Immature natural killer cell (primary cell): ENCODE results near the gene SHISAL1. TPM values are rescaled to one million over a fixed set of nuclear protein-coding genes. Genes with fewer than 3 reads are reported as not detected.

Experiments
- DNase-seq, 3 donors: peaks; one replicate each; pipeline ENCODE4 v3.0.0; 2022; ENCODE audit warnings: mixed read lengths in 1 of 3
- H3K27ac Mint-ChIP-seq, 6 donors: one replicate each; pipeline ENCODE4 v1.8.0; 2020; ENCODE audit warnings: mixed read lengths in 6 of 6, mild to moderate bottlenecking in 5 of 6, inconsistent platforms in 4 of 6, moderate library complexity in 3 of 6
- H3K27me3 Mint-ChIP-seq, 3 donors: one replicate each; pipeline ENCODE4 v1.8.0; 2020 to 2021; ENCODE audit warnings: low read depth in 3 of 3, mild to moderate bottlenecking in 3 of 3, mixed read lengths in 3 of 3, moderate library complexity in 3 of 3, inconsistent platforms in 1 of 3
- H3K36me3 Mint-ChIP-seq, 3 donors: one replicate each; pipeline ENCODE4 v1.8.0; 2020; ENCODE audit warnings: mixed read lengths in 3 of 3, inconsistent platforms in 2 of 3, mild to moderate bottlenecking in 2 of 3
- H3K4me1 Mint-ChIP-seq, 2 donors: one replicate each; pipeline ENCODE4 v1.8.0; 2020; ENCODE audit warnings: inconsistent platforms in 2 of 2, mild to moderate bottlenecking in 2 of 2, mixed read lengths in 2 of 2, moderate library complexity in 1 of 2
- H3K4me3 Mint-ChIP-seq, 5 donors: one replicate each; pipeline ENCODE4 v1.8.0; 2020; ENCODE audit warnings: mild to moderate bottlenecking in 5 of 5, mixed read lengths in 5 of 5, inconsistent platforms in 3 of 5, moderate library complexity in 3 of 5
- H3K9me3 Mint-ChIP-seq, 6 donors: one replicate each; pipeline ENCODE4 v1.8.0; 2020; ENCODE audit warnings: mild to moderate bottlenecking in 6 of 6, mixed read lengths in 6 of 6, inconsistent platforms in 4 of 6, moderate library complexity in 3 of 6
- polyA plus RNA-seq, 3 donors: library from polyadenylated mRNA; unstranded; fragments of 300-500 nt; fragmentation: Illumina TruSeq; gene quantifications; one replicate each; pipeline ENCODE4 v1.2.3, GENCODE V29; 2021

Gene SHISAL1
- polyA plus RNA-seq, 3 donors from 2014 or later: not detected

DNA sequence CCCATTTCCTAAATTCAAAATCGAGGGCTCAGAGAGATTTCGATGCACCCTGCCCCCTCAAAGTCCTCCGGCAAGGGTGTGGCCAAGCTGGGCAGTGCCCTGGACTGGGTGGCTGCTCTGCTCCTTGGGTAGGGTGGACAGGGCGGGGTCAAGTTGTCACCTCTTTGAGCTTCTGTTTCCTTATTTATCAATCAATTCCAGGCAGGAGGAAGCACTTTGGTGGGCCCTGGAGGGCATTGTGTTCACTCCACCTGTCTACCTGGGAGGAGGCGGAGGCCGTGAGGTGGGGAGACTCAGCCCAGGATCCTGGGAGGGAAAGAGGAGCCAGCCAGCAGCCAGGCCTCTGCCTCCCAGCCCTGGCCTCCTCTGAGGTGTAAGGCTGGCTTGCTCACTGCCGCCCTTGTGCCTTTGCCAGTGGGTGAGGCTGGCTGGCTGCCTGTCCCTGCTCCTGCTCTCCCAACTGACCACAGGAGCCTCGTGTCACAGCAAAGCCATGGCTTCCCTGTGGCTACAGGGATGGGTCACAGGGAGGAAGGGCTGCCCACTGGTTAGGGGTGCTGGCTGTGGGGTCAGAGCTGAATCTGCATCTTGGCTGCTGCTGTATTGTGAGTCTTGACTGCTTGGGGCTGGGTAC lies 25.5 kb upstream of the SHISAL1 start:
- peaks cover 2% of the 10 kb centered on the region in 3 donors for H3K27me3 Mint-ChIP-seq
- H3K4me3 Mint-ChIP-seq: no peak overlapping the region
- DNase-seq: no peak
- no peaks in the 10 kb centered on the region for H3K4me1 Mint-ChIP-seq
- H3K9me3 Mint-ChIP-seq: no peaks in the 10 kb centered on the region
- no peak overlapping the region for H3K27ac Mint-ChIP-seq
- no peaks in the 10 kb centered on the region for H3K36me3 Mint-ChIP-seq

GRCh38 chr22:44337678-44338004 lies 24.9 kb upstream of the SHISAL1 start:
- Mint-ChIP-seq H3K9me3 (no peaks in the 10 kb centered on the region), H3K4me1 (no peaks in the 10 kb centered on the region), H3K27ac (no peak overlapping the region), H3K36me3 (no peaks in the 10 kb centered on the region), H3K27me3 (peaks cover 2 to 6% (median 4%) of the 10 kb centered on the region in 3 donors), H3K4me3 (no peak overlapping the region)
- no peak for DNase-seq

GRCh38 chr22:44336962-44337677 lies 24.4 kb upstream of the SHISAL1 start:
- no peak for DNase-seq
- peaks cover 2% of the 10 kb centered on the region in 2 donors for H3K4me1 Mint-ChIP-seq
- H3K27ac Mint-ChIP-seq: no peak overlapping the region
- peaks cover under 1 to 7% (median 7%) of the 10 kb centered on the region in 3 donors for H3K27me3 Mint-ChIP-seq
- no peaks in the 10 kb centered on the region for H3K9me3 Mint-ChIP-seq
- H3K4me3 Mint-ChIP-seq: no peak overlapping the region
- H3K36me3 Mint-ChIP-seq: no peaks in the 10 kb centered on the region

GRCh38 chr22:44335903-44336803 lies 23.4 kb upstream of the SHISAL1 start:
- Mint-ChIP-seq H3K9me3 (no peaks in the 10 kb centered on the region), H3K27me3 (peaks cover 4 to 10% (median 10%) of the 10 kb centered on the region in 3 donors), H3K4me1 (peaks cover 5 to 6% of the 10 kb centered on the region in 2 donors), H3K27ac (no peak overlapping the region), H3K36me3 (no peaks in the 10 kb centered on the region), H3K4me3 (no peak overlapping the region)
- no peak for DNase-seq

DNA sequence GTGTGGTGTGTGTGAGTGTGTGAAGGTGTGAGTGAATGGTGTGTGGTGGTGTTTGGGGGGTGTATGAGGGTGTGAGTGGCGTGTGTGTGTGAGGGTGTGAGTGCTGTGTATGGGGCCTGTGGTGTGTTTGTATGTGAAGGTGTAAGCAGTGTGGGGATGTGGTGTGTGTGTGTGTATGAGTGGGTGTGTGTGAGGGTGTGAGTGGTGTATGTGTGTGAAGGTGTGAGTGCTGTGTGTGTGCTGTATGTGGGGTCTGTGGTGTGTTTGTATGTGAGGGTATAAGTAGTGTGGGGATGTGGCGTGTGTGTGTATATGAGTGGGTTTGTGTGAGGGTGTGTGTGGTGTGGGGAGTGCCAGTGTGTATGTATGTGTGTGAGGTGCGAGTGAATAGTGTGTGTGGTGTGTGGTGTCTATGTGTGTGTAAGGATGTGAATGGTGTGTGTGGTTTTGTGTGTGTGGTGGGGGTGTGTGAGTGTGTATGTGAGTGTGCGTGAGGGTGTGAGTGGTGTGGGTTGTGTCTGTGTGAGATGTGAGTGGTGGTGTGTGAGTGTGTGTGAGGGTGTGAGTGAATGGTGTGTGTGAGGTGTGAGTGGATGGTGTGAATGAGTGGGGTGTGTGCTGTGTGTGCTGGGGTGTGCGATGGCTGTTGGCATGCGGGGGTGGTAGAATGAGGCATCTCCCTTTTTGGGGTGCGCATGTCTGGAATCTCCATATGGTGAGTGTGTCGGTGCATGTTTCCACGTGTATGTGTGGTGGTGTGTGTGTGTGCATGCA lies 22.5 kb upstream of the SHISAL1 start:
- no peak overlapping the region for H3K4me3 Mint-ChIP-seq
- H3K27me3 Mint-ChIP-seq: peaks cover 4 to 12% (median 10%) of the 10 kb centered on the region in 3 donors
- no peak for DNase-seq
- H3K27ac Mint-ChIP-seq: no peak overlapping the region
- peaks cover 5 to 6% of the 10 kb centered on the region in 2 donors for H3K4me1 Mint-ChIP-seq
- H3K36me3 Mint-ChIP-seq: no peaks in the 10 kb centered on the region
- H3K9me3 Mint-ChIP-seq: no peaks in the 10 kb centered on the region

GRCh38 chr22:44333847-44334635 lies 21.3 kb upstream of the SHISAL1 start:
- peaks cover 4 to 18% (median 10%) of the 10 kb centered on the region in 3 donors for H3K27me3 Mint-ChIP-seq
- no peaks in the 10 kb centered on the region for H3K9me3 Mint-ChIP-seq
- no peak overlapping the region for H3K4me3 Mint-ChIP-seq
- no peaks in the 10 kb centered on the region for H3K36me3 Mint-ChIP-seq
- no peak for DNase-seq
- no peak overlapping the region for H3K27ac Mint-ChIP-seq
- peaks cover 11 to 13% of the 10 kb centered on the region in 2 donors for H3K4me1 Mint-ChIP-seq

GRCh38 chr22:44332946-44333345 lies 20.2 kb upstream of the SHISAL1 start:
- Mint-ChIP-seq H3K27ac (no peak overlapping the region), H3K4me3 (no peak overlapping the region), H3K27me3 (peaks cover 4 to 18% (median 15%) of the 10 kb centered on the region in 3 donors), H3K9me3 (no peaks in the 10 kb centered on the region), H3K36me3 (no peaks in the 10 kb centered on the region), H3K4me1 (peaks cover 11 to 13% of the 10 kb centered on the region in 2 donors)
- DNase-seq: no peak

- no peak overlapping the region for H3K27ac Mint-ChIP-seq
- peaks cover 11 to 13% of the 10 kb centered on the region in 2 donors for H3K4me1 Mint-ChIP-seq
- H3K4me3 Mint-ChIP-seq: peak overlapping the region; percentile 40 to 77 (median 47)
- H3K9me3 Mint-ChIP-seq: no peaks in the 10 kb centered on the region
- H3K36me3 Mint-ChIP-seq: no peaks in the 10 kb centered on the region
- peaks cover 4 to 20% (median 16%) of the 10 kb centered on the region in 3 donors for H3K27me3 Mint-ChIP-seq
- DNase-seq: peak in 1 of 3 donors; percentile 20
Observed at GRCh38 chr22:44331881-44332714, 19.3 kb upstream of the SHISAL1 start.

- H3K27ac Mint-ChIP-seq: no peak overlapping the region
- no peaks in the 10 kb centered on the region for H3K36me3 Mint-ChIP-seq
- H3K9me3 Mint-ChIP-seq: no peaks in the 10 kb centered on the region
- H3K27me3 Mint-ChIP-seq: peaks cover 4 to 24% (median 19%) of the 10 kb centered on the region in 3 donors
- DNase-seq: no peak
- H3K4me3 Mint-ChIP-seq: peak overlapping the region in 2 of 5 donors; percentile 7 to 12
- H3K4me1 Mint-ChIP-seq: peaks cover 14 to 20% of the 10 kb centered on the region in 2 donors
Observed at GRCh38 chr22:44330744-44331660, 18.3 kb upstream of the SHISAL1 start.

GRCh38 chr22:44330188-44330743 lies 17.5 kb upstream of the SHISAL1 start:
- Mint-ChIP-seq H3K9me3 (no peaks in the 10 kb centered on the region), H3K27ac (no peak overlapping the region), H3K36me3 (no peaks in the 10 kb centered on the region), H3K4me3 (peak overlapping the region in 1 of 5 donors; percentile 48), H3K4me1 (peaks cover 18 to 26% of the 10 kb centered on the region in 2 donors), H3K27me3 (peaks cover 8 to 24% (median 24%) of the 10 kb centered on the region in 3 donors)
- DNase-seq: no peak

GRCh38 chr22:44329179-44329796 lies 16.5 kb upstream of the SHISAL1 start:
- peak in 2 of 3 donors; percentile 5 to 20 for DNase-seq
- no peaks in the 10 kb centered on the region for H3K36me3 Mint-ChIP-seq
- H3K4me1 Mint-ChIP-seq: peaks cover 18 to 26% of the 10 kb centered on the region in 2 donors
- no peak overlapping the region for H3K27ac Mint-ChIP-seq
- peak overlapping the region; percentile 22 to 59 (median 49) for H3K4me3 Mint-ChIP-seq
- peaks cover 8 to 25% (median 24%) of the 10 kb centered on the region in 3 donors for H3K27me3 Mint-ChIP-seq
- H3K9me3 Mint-ChIP-seq: no peaks in the 10 kb centered on the region
